Neural cell (in vitro differentiated cells): ENCODE measurements around the gene PANK2. TPM values are rescaled to one million over a fixed set of nuclear protein-coding genes. Genes with fewer than 3 reads are reported as not detected.

Experiments
- H2AFZ ChIP-seq: fragments of 200-600, 300-800 bp; sonication (generic), shearing (Covaris generic); 2 replicates; pipeline ENCODE4 v1.6.0; 2014; ENCODE audit warnings: low read depth, mild to moderate bottlenecking, antibody characterized with exemption, low read length, moderate library complexity
- H3F3A ChIP-seq: fragments of 200-600 bp; shearing (Covaris generic); 2 replicates; pipeline ENCODE4 v1.6.1; 2016; ENCODE audit warnings: mild to moderate bottlenecking, moderate library complexity, mixed read lengths, antibody characterized with exemption, low read length; ENCODE audit not compliant: insufficient read depth, poor library complexity, severe bottlenecking
- H3K27ac ChIP-seq: fragments of 200-600, 300-800 bp; sonication (generic), shearing (Covaris generic); 2 replicates; pipeline ENCODE4 v1.5.1; 2014; ENCODE audit warnings: mild to moderate bottlenecking, low read length, moderate library complexity
- H3K27me3 ChIP-seq: fragments of 300-800, 200-600 bp; sonication (generic), shearing (Covaris generic); 2 replicates; pipeline ENCODE4 v1.6.0; 2014; ENCODE audit warnings: mild to moderate bottlenecking, low read depth, low read length, moderate library complexity; ENCODE audit not compliant: insufficient read depth
- H3K36me3 ChIP-seq: fragments of 300-800, 200-600 bp; sonication (generic), shearing (Covaris generic); 2 replicates; pipeline ENCODE4 v1.5.1; 2014; ENCODE audit warnings: mild to moderate bottlenecking, antibody characterized with exemption, low read length, moderate library complexity; ENCODE audit not compliant: insufficient read depth
- H3K4me2 ChIP-seq: fragments of 300-800, 200-600 bp; sonication (generic), shearing (Covaris generic); 2 replicates; pipeline ENCODE4 v1.6.0; 2014; ENCODE audit warnings: mild to moderate bottlenecking, low read length
- H3K4me3 ChIP-seq: fragments of 300-800, 200-600 bp; sonication (generic), shearing (Covaris generic); 2 replicates; pipeline ENCODE4 v1.5.1; 2014; ENCODE audit warnings: mild to moderate bottlenecking, low read length, moderate library complexity
- H3K79me2 ChIP-seq: fragments of 200-600 bp; shearing (Covaris generic); replicated peaks from 2 replicates; pipeline ENCODE4 v1.6.0; 2014; ENCODE audit warnings: mild to moderate bottlenecking, low read length, moderate library complexity; ENCODE audit not compliant: insufficient read depth
- H3K9ac ChIP-seq: fragments of 300-800, 200-600 bp; sonication (generic), shearing (Covaris generic); 2 replicates; pipeline ENCODE4 v1.6.1; 2016; ENCODE audit warnings: mild to moderate bottlenecking, low read length, mixed read lengths
- H3K9me2 ChIP-seq: fragments of 200-600 bp; shearing (Covaris generic); 2 replicates; pipeline ENCODE4 v1.6.1; 2016; ENCODE audit warnings: mild to moderate bottlenecking, low read length, mixed read lengths; ENCODE audit not compliant: insufficient read depth
- H3K9me3 ChIP-seq: fragments of 200-600, 300-800 bp; sonication (generic), shearing (Covaris generic); 2 replicates; pipeline ENCODE4 v1.6.1; 2016; ENCODE audit warnings: mild to moderate bottlenecking, mixed run types, low read length, moderate library complexity, mixed read lengths
- H4K20me1 ChIP-seq: fragments of 200-600 bp; shearing (Covaris generic); 2 replicates; pipeline ENCODE4 v1.6.1; 2016; ENCODE audit warnings: mild to moderate bottlenecking, mixed run types; ENCODE audit not compliant: insufficient read depth
- CTCF ChIP-seq: fragments of 450-650 bp; IDR thresholded peaks from 2 replicates; pipeline ENCODE4 v1.5.1; 2014; ENCODE audit warnings: antibody characterized with exemption, mild to moderate bottlenecking, moderate library complexity; ENCODE audit not compliant: poor library complexity, severe bottlenecking
- EP300 ChIP-seq: fragments of 450-650 bp; conservative IDR thresholded peaks from 2 replicates; pipeline ENCODE4 v1.6.1; 2014; ENCODE audit warnings: antibody characterized with exemption, mild to moderate bottlenecking, moderate library complexity; ENCODE audit not compliant: poor library complexity, severe bottlenecking
- EZH2 ChIP-seq: fragments of 200-600, 300-800 bp; shearing (Covaris generic), sonication (generic); IDR thresholded peaks from 2 replicates; pipeline ENCODE4 v1.6.1; 2014; ENCODE audit warnings: antibody characterized with exemption, low read length, borderline replicate concordance, mild to moderate bottlenecking; ENCODE audit not compliant: insufficient read depth, poor library complexity, severe bottlenecking
- MXI1 ChIP-seq: fragments of 450-650 bp; conservative IDR thresholded peaks from 2 replicates; pipeline ENCODE4 v1.6.1; 2014; ENCODE audit warnings: antibody characterized with exemption, mild to moderate bottlenecking; ENCODE audit not compliant: poor library complexity, severe bottlenecking
- POLR2AphosphoS5 ChIP-seq: IDR thresholded peaks from 2 replicates; pipeline ENCODE4 v1.6.1; 2012
- RAD21 ChIP-seq: fragments of 450-650 bp; conservative IDR thresholded peaks from 2 replicates; pipeline ENCODE4 v1.6.1; 2014; ENCODE audit warnings: antibody characterized with exemption, mild to moderate bottlenecking, moderate library complexity
- REST ChIP-seq: IDR thresholded peaks from 2 replicates; pipeline ENCODE4 v1.6.1; 2012; ENCODE audit warnings: borderline replicate concordance
- SMC3 ChIP-seq: fragments of 450-650 bp; conservative IDR thresholded peaks from 2 replicates; pipeline ENCODE4 v1.6.1; 2014; ENCODE audit warnings: antibody characterized with exemption, mild to moderate bottlenecking, moderate library complexity; ENCODE audit not compliant: poor library complexity
- TAF1 ChIP-seq: IDR thresholded peaks from 2 replicates; pipeline ENCODE4 v1.6.1; 2012; ENCODE audit warnings: low read depth
- polyA plus RNA-seq: library from polyadenylated mRNA; depleted of rRNA; stranded (reverse); fragments of >200 nt; gene quantifications from 2 replicates; pipeline ENCODE4 v1.2.3, GENCODE V29; 2014

Gene PANK2
- polyA plus RNA-seq, 1 donor from 2014 or later, result 41.7 TPM

GRCh38 chr20:3889489-3890397, 556 bp downstream of the PANK2 start:
- Histone ChIP-seq H3K36me3 (no peaks in the 10 kb centered on the region), H4K20me1 (peaks cover 3% of the 10 kb centered on the region)
- TF ChIP-seq SMC3 (no peak), EP300 (no peak), REST (peak; percentile 26), POLR2AphosphoS5 (peak; percentile 20), CTCF (no peak), MXI1 (no peak), RAD21 (no peak), EZH2 (no peak), TAF1 (peak; percentile 65)

GRCh38 chr20:3890398-3890751, 1.2 kb downstream of the PANK2 start:
- no peak for TF ChIP-seq RAD21
- TF ChIP-seq TAF1, result no peak
- TF ChIP-seq REST, result no peak
- TF ChIP-seq SMC3, result no peak
- TF ChIP-seq POLR2AphosphoS5, result no peak
- TF ChIP-seq EP300, result no peak
- TF ChIP-seq EZH2, result no peak
- no peak for TF ChIP-seq CTCF
- no peak for TF ChIP-seq MXI1
- H3K36me3 ChIP-seq, result no peaks in the 10 kb centered on the region
- H3K9ac ChIP-seq, result peak overlapping the region; percentile 100
- H3K4me2 ChIP-seq, result peak overlapping the region; percentile 93
- H3F3A ChIP-seq, result no peaks in the 10 kb centered on the region
- H3K79me2 ChIP-seq, result peaks cover 75% of the 10 kb centered on the region
- no peaks in the 10 kb centered on the region for H3K27me3 ChIP-seq
- no peaks in the 10 kb centered on the region for H3K9me3 ChIP-seq
- peak overlapping the region; percentile 100 for H3K27ac ChIP-seq
- H4K20me1 ChIP-seq, result peaks cover 4% of the 10 kb centered on the region
- no peaks in the 10 kb centered on the region for H3K9me2 ChIP-seq
- H3K4me3 ChIP-seq, result peak overlapping the region; percentile 98
- peak overlapping the region; percentile 45 for H2AFZ ChIP-seq

More at GRCh38 chr20:3889489-3890397, 556 bp downstream of the PANK2 start:
- H3K79me2 ChIP-seq, result peaks cover 69% of the 10 kb centered on the region
- H3K9ac ChIP-seq, result peak overlapping the region; percentile 100
- H3K9me3 ChIP-seq, result no peaks in the 10 kb centered on the region
- peak overlapping the region; percentile 45 for H2AFZ ChIP-seq
- peak overlapping the region; percentile 100 for H3K27ac ChIP-seq
- peak overlapping the region; percentile 98 for H3K4me3 ChIP-seq
- H3K27me3 ChIP-seq, result no peaks in the 10 kb centered on the region
- H3F3A ChIP-seq, result no peaks in the 10 kb centered on the region
- H3K4me2 ChIP-seq, result peak overlapping the region; percentile 93
- no peaks in the 10 kb centered on the region for H3K9me2 ChIP-seq
